Sigmoid colon (tissue), 7 donors: ENCODE measurements around the gene TGM4. TPM values are rescaled to one million over a fixed set of nuclear protein-coding genes. Genes with fewer than 3 reads are reported as not detected.

Source experiments
- DNase-seq: peaks from one replicate; pipeline ENCODE4 v3.0.0-alpha.2; 2019
- H3K27ac ChIP-seq, 4 donors: fragments of 200-600 bp; sonication (generic); one replicate each; pipeline ENCODE4 v1.5.1; 2016 to 2019; ENCODE audit warnings: mild to moderate bottlenecking in 1 of 4
- H3K27me3 ChIP-seq, 3 donors: fragments of 200-600 bp; sonication (generic); one replicate each; pipeline ENCODE4 v1.5.1; 2019; ENCODE audit warnings: mild to moderate bottlenecking in 1 of 3
- H3K36me3 ChIP-seq, 4 donors: fragments of 200-600 bp; sonication (generic); one replicate each; pipeline ENCODE4 v1.5.1; 2016 to 2019
- H3K4me1 ChIP-seq, 4 donors: fragments of 200-600 bp; sonication (generic); one replicate each; pipeline ENCODE4 v1.5.1; 2017 to 2019
- H3K4me3 ChIP-seq, 4 donors: fragments of 200-600 bp; sonication (generic); one replicate each; pipeline ENCODE4 v1.5.1; 2017 to 2019; ENCODE audit warnings: mild to moderate bottlenecking in 2 of 4, moderate library complexity in 1 of 4
- H3K9me3 ChIP-seq, 4 donors: fragments of 200-600 bp in 3 of 4; sonication (generic) in 3 of 4; one replicate each; pipeline versions ENCODE4 v1.5.1 to v1.6.1; 2013 to 2019
- EP300 ChIP-seq, 4 donors: sonication (generic); formaldehyde crosslinking; IDR thresholded peaks; one replicate each; pipeline ENCODE4 v1.6.1; 2017; ENCODE audit warnings: antibody characterized with exemption in 4 of 4
- POLR2A ChIP-seq, 2 donors: fragments of 450-650 bp; IDR thresholded peaks; one replicate each; pipeline ENCODE4 v1.6.1; 2016; ENCODE audit warnings: antibody characterized with exemption in 2 of 2, mild to moderate bottlenecking in 2 of 2, moderate library complexity in 2 of 2
- POLR2AphosphoS5 ChIP-seq, 4 donors: sonication (generic); formaldehyde crosslinking; IDR thresholded peaks; one replicate each; pipeline ENCODE4 v1.6.1; 2017; ENCODE audit warnings: antibody characterized with exemption in 4 of 4
- WGBS, 2 donors: extraction: QIAGEN DNeasy Blood & Tissue Kit; methylation state at CpG; one replicate each; pipeline ENCODE4 v1.1.7; 2013; 5-methylcytosine and 5-hydroxymethylcytosine counted together
- intact Hi-C: fragments of 100-400 bp; cut with DNase I; formaldehyde crosslinking; loops from one replicate; pipeline ENCODE4 v1.15.1; 2023
- polyA plus RNA-seq, 3 donors: library from polyadenylated mRNA; stranded (reverse); fragments of 200-250 nt; gene quantifications; one replicate each; pipeline ENCODE4 v1.2.3, GENCODE V29; 2013
- total RNA-seq, 4 donors: library from RNA; depleted of rRNA; stranded (reverse); fragments of >200 nt; gene quantifications; one replicate each; pipeline ENCODE4 v1.1.0, GENCODE V29; 2016
- TF ChIP-seq, protein P1 (sequence below), 4 experiments: fragments of 450-650 bp in 3 of 4; fragments of 200-600 bp in 1 of 4; IDR thresholded peaks; one replicate each; pipeline ENCODE4 v1.5.1; 2016 to 2019; ENCODE audit warnings: antibody characterized with exemption in 4 of 4, mild to moderate bottlenecking in 3 of 4, moderate library complexity in 2 of 4
- donor health status: healthy with polysubstance abuse.
- donor health status: Bipolar disorder and iron deficiency.
- donor health status: healthy.

TGM4 gene
- total and polyA plus RNA-seq, 7 donors = not detected

DNA sequence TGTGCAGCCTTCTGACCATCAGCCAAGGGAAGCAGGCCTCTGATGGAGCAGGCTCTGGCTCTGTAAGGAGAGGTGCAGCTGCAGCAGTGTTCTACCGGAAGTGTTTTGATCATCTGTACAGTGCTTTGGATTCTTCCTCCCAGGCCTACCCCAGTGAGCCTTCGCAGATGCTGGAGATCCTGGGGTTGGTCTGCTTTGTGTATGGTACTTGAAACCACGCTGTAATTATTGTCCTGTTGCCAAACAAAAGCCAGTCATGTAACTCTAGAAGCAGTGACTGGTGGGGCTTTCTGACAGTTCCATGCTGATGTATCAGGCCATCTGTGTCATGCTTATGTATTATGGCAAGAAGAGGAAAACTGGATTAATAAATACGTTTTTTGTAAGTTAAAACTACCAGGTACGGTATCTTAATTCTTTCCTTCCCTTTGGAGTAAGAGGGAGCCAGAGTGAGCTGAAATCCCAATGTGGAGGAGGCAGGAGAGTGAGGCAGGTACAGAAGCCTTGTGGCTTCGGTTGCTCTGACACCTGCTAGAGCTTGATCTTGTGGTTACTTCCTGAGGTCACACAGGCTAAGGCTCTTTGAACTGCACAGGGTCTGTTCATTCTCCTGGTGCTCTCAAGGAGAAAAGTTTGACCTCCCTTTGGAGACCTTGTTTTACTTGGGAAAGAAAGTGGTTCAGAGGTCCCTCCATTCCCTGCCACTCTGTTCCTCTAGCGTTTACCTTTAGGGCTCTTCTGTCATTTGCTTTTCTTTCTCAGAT, 9.0 kb upstream of the TGM4 start:
- intact Hi-C loops = no loop called here
- no peak overlapping the region for H3K4me3 ChIP-seq

GRCh38 chr3:44867421-44868111, 6.8 kb upstream of the TGM4 start:
- WGBS, 2 donors = 87 to 93% methylated on average over 7 of the region's 7 CpGs
- no peak for DNase-seq
- peaks cover 0 to 4% (median 0%) of the 10 kb centered on the region in 4 donors for H3K36me3 ChIP-seq
- H3K27ac ChIP-seq = no peak overlapping the region
- no peaks in the 10 kb centered on the region for H3K27me3 ChIP-seq
- no peaks in the 10 kb centered on the region for H3K9me3 ChIP-seq
- no peak overlapping the region for H3K4me3 ChIP-seq
- intact Hi-C loops = no loop called here
- TF ChIP-seq, protein P1, sequence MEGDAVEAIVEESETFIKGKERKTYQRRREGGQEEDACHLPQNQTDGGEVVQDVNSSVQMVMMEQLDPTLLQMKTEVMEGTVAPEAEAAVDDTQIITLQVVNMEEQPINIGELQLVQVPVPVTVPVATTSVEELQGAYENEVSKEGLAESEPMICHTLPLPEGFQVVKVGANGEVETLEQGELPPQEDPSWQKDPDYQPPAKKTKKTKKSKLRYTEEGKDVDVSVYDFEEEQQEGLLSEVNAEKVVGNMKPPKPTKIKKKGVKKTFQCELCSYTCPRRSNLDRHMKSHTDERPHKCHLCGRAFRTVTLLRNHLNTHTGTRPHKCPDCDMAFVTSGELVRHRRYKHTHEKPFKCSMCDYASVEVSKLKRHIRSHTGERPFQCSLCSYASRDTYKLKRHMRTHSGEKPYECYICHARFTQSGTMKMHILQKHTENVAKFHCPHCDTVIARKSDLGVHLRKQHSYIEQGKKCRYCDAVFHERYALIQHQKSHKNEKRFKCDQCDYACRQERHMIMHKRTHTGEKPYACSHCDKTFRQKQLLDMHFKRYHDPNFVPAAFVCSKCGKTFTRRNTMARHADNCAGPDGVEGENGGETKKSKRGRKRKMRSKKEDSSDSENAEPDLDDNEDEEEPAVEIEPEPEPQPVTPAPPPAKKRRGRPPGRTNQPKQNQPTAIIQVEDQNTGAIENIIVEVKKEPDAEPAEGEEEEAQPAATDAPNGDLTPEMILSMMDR (IDR thresholded peaks at IDR 0.05) = no peak
- TF ChIP-seq EP300 (IDR thresholded peaks at IDR 0.05) (no peak), POLR2AphosphoS5 (IDR thresholded peaks at IDR 0.05) (no peak), POLR2A (IDR thresholded peaks at IDR 0.05) (no peak)
- peaks cover 0 to 5% (median 3%) of the 10 kb centered on the region in 4 donors for H3K4me1 ChIP-seq

More for the DNA sequence above, 9.0 kb upstream of the TGM4 start:
- Histone ChIP-seq H3K9me3 (no peaks in the 10 kb centered on the region), H3K27me3 (no peaks in the 10 kb centered on the region), H3K36me3 (peaks cover 0 to 4% (median 0%) of the 10 kb centered on the region in 4 donors), H3K4me1 (peaks cover 0 to 13% (median 8%) of the 10 kb centered on the region in 4 donors), H3K27ac (no peak overlapping the region)
- TF ChIP-seq, protein P1 (IDR thresholded peaks at IDR 0.05) = no peak
- TF ChIP-seq EP300 (IDR thresholded peaks at IDR 0.05) (no peak), POLR2A (IDR thresholded peaks at IDR 0.05) (no peak), POLR2AphosphoS5 (IDR thresholded peaks at IDR 0.05) (no peak)
- DNase-seq = no peak
- WGBS, 2 donors = 83 to 89% methylated on average over 7 of the region's 7 CpGs

GRCh38 chr3:44870375-44871061, 3.9 kb upstream of the TGM4 start:
- no peaks in the 10 kb centered on the region for H3K9me3 ChIP-seq
- H3K27me3 ChIP-seq = no peaks in the 10 kb centered on the region
- no peak for DNase-seq
- intact Hi-C loops = no loop called here
- no peaks in the 10 kb centered on the region for H3K4me1 ChIP-seq
- TF ChIP-seq, protein P1 (IDR thresholded peaks at IDR 0.05) = no peak
- TF ChIP-seq POLR2A (IDR thresholded peaks at IDR 0.05) (no peak), POLR2AphosphoS5 (IDR thresholded peaks at IDR 0.05) (no peak), EP300 (IDR thresholded peaks at IDR 0.05) (no peak)
- H3K36me3 ChIP-seq = peaks cover 0 to 2% (median 0%) of the 10 kb centered on the region in 4 donors
- 20 to 68% methylated on average over 8 of the region's 8 CpGs for WGBS, 2 donors
- H3K4me3 ChIP-seq = no peak overlapping the region
- no peak overlapping the region for H3K27ac ChIP-seq

DNA sequence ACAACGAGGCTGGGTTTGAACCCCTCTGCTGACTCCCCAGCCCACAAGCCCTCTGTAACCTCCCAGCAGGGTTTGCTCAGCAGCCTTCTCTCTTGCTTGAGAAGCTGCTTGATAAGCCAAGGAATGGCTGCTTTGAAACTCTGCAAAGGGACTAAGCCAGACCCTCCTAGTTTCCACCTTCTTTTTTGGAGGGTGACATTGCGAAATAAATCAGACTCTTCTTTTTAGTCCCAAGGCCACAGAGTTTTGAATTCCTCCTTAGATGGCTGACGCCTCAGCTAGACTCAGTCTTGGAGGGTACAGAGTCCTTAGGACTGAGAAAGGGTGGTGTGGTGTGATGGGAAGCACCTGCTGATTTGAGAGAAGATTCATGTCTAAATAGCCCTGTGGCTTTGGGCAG, 1.2 kb downstream of the TGM4 start:
- no peaks in the 10 kb centered on the region for H3K36me3 ChIP-seq
- WGBS, 2 donors = 82% methylated on average over 3 of the region's 3 CpGs
- no peak overlapping the region for H3K27ac ChIP-seq
- no peak overlapping the region for H3K4me3 ChIP-seq
- no peak for DNase-seq
- intact Hi-C loops = no loop called here
- no peaks in the 10 kb centered on the region for H3K9me3 ChIP-seq
- H3K27me3 ChIP-seq = no peaks in the 10 kb centered on the region
- TF ChIP-seq EP300 (IDR thresholded peaks at IDR 0.05) (no peak), POLR2A (IDR thresholded peaks at IDR 0.05) (no peak), POLR2AphosphoS5 (IDR thresholded peaks at IDR 0.05) (no peak)
- TF ChIP-seq, protein P1 (IDR thresholded peaks at IDR 0.05) = no peak
- no peaks in the 10 kb centered on the region for H3K4me1 ChIP-seq
